Measurements from ENCODE around the gene ETS2. TPM values are rescaled to one million over a fixed set of nuclear protein-coding genes. Genes with fewer than 3 reads are reported as not detected.

ETS2 gene
- 43.9 and 48.9 TPM in 2 replicates for total RNA-seq
- long read RNA-seq, transcript ETS2-202 (10 exons, 3,766 nt) = major isoform, 71 of 92 reads
- long read RNA-seq, partial matches to known transcripts = 19 of 92 reads
- long read RNA-seq, other reads (novel, unspliced or antisense) = 2 of 92 reads

DNA sequence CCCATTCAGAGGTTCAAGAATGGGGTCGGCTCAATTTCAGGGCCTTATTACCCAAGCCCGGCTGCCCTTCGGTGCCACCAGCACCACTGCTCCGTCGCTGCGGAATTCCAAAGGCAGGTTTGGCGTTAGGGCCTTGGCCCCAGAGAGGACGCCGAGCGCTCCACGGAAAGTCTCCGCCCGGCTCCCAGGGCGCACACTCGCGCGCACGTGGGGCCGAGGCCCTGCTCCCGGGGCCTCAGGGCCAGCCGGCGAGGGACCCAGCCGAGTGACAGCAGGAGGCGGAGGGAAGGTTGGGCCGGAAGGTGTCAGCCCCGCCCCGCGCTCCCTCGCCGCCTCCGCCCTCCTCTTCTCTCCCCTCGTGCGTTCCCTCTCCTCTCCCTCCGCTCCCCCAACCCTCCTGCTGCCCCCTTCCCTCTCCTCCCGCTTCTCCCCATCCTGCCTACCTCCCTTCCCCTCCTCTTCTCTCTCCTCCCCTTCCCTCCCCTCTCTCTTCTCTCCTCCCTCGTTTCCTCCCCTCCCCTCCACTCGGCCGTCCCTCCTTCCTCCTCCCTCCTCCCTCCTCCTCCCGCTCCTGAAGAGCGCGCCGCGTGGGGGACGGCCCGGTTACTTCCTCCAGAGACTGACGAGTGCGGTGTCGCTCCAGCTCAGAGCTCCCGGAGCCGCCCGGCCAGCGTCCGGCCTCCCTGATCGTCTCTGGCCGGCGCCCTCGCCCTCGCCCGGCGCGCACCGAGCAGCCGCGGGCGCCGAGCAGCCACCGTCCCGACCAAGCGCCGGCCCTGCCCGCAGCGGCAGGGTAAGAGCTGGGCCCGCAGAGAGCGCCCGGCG lies at the start of gene ETS2:
Gene ETS2 (plus strand): TSS at position 602 of the 825 bp plus-strand sequence. CDS start 4,106 bp downstream, outside the sequence.
- Mint-ChIP-seq H3K27ac (peak within 1 kb of the TSS; percentile 96), H3K27me3 (no peaks in the 10 kb centered on the region), H3K4me1 (ENCODE audit: low read depth) (peaks cover 52% of the 10 kb centered on the region), H3K9me3 (ENCODE audit: low read depth) (peaks cover 2% of the 10 kb centered on the region), H3K36me3 (ENCODE audit: insufficient read depth) (peaks cover 7% of the 10 kb centered on the region), H3K4me3 (ENCODE audit: low read depth) (peak within 1 kb of the TSS; percentile 94)
- peak; percentile 73 for DNase-seq (ENCODE audit: low spot score, unreplicated experiment)
- TF ChIP-seq, protein P1, sequence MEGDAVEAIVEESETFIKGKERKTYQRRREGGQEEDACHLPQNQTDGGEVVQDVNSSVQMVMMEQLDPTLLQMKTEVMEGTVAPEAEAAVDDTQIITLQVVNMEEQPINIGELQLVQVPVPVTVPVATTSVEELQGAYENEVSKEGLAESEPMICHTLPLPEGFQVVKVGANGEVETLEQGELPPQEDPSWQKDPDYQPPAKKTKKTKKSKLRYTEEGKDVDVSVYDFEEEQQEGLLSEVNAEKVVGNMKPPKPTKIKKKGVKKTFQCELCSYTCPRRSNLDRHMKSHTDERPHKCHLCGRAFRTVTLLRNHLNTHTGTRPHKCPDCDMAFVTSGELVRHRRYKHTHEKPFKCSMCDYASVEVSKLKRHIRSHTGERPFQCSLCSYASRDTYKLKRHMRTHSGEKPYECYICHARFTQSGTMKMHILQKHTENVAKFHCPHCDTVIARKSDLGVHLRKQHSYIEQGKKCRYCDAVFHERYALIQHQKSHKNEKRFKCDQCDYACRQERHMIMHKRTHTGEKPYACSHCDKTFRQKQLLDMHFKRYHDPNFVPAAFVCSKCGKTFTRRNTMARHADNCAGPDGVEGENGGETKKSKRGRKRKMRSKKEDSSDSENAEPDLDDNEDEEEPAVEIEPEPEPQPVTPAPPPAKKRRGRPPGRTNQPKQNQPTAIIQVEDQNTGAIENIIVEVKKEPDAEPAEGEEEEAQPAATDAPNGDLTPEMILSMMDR (IDR thresholded peaks at IDR 0.05; ENCODE audit: unreplicated experiment) = no peak

DNA sequence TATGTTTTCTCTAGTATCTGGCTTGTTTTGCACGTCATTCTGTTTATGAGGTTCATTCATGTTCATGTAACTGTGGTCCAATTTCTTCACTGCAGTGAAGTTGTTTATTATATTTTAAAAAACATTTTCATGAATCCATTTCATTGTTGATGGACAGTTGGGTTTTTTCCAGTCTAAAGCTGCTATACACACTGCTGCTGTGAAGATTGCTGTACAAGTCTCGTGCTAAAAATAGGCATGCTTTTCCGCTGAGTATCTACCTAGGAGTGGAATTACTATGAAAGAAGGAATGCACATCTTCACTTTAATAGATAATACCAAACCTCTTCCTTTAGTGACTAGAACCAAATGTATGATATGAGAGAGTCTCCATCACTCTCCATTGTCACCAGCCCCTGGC lies 49.0 kb upstream of the ETS2 start:
- no peaks in the 10 kb centered on the region for H3K9me3 Mint-ChIP-seq (ENCODE audit: low read depth)
- H3K36me3 Mint-ChIP-seq (ENCODE audit: insufficient read depth) = no peaks in the 10 kb centered on the region
- DNase-seq (ENCODE audit: low spot score, unreplicated experiment) = no peak
- no peak overlapping the region for H3K4me3 Mint-ChIP-seq (ENCODE audit: low read depth)
- peaks cover 15% of the 10 kb centered on the region for H3K4me1 Mint-ChIP-seq (ENCODE audit: low read depth)
- H3K27ac Mint-ChIP-seq = no peak overlapping the region
- no peaks in the 10 kb centered on the region for H3K27me3 Mint-ChIP-seq
- TF ChIP-seq, protein P1 (IDR thresholded peaks at IDR 0.05; ENCODE audit: unreplicated experiment) = no peak

DNA sequence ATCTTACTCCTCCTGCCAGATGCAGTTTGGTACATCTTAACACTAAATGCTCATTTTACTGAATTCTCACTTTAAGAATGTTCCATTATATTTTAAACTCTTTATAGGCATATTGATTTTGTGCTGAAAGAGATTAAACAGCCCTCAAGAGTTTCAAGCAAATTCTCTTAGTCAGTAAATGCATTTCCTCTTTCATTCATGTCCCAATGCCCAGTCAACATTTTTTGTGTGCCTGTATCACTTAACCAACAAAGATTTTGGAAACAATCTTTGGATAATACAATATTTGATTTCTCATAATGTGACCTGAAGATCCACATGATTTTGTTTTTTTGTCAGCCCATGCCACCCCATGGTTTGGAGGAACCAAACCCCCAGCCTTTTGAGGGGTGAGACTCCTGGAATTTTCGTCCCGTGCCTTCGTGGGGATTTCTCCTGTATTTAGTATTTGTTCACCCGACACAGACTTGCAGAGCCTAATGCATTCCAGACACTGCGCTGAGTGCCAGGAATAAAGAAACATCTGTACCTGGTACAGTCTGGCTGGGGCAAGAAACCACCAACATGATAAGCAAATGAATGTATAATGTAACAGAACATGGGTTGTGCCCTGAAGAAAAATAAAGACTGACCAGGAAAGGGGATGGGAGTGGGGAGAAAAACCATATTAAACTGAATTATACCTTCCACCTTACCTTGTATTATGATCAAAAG lies 47.1 kb upstream of the ETS2 start:
- Mint-ChIP-seq H3K4me1 (ENCODE audit: low read depth) (peaks cover 14% of the 10 kb centered on the region), H3K36me3 (ENCODE audit: insufficient read depth) (no peaks in the 10 kb centered on the region), H3K27me3 (no peaks in the 10 kb centered on the region), H3K4me3 (ENCODE audit: low read depth) (no peak overlapping the region), H3K27ac (no peak overlapping the region), H3K9me3 (ENCODE audit: low read depth) (no peaks in the 10 kb centered on the region)
- DNase-seq (ENCODE audit: low spot score, unreplicated experiment) = no peak
- TF ChIP-seq, protein P1 (IDR thresholded peaks at IDR 0.05; ENCODE audit: unreplicated experiment) = no peak

DNA sequence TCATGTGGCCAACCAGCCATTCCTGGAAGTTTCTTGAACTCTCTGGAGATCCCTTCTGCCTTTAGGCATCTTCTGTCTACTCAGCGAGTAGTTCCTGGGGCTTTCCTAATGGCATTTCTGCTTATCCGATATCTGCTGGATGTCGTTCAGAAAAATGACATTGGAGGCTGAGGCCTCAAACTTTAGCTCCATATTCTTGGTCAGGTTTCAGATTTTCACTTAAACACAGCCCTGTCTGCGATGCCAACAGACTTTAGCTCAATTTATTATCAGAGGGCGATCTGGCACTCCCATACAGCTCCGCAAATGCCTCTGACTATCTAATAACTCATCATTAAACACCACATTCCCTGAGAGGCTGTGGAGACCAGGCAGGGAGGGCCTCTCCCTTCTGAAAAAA lies 46.3 kb upstream of the ETS2 start:
- Mint-ChIP-seq H3K36me3 (ENCODE audit: insufficient read depth) (no peaks in the 10 kb centered on the region), H3K4me3 (ENCODE audit: low read depth) (no peak overlapping the region), H3K9me3 (ENCODE audit: low read depth) (no peaks in the 10 kb centered on the region), H3K27me3 (no peaks in the 10 kb centered on the region), H3K27ac (no peak overlapping the region), H3K4me1 (ENCODE audit: low read depth) (peaks cover 14% of the 10 kb centered on the region)
- no peak for DNase-seq (ENCODE audit: low spot score, unreplicated experiment)
- TF ChIP-seq, protein P1 (IDR thresholded peaks at IDR 0.05; ENCODE audit: unreplicated experiment) = no peak

DNA sequence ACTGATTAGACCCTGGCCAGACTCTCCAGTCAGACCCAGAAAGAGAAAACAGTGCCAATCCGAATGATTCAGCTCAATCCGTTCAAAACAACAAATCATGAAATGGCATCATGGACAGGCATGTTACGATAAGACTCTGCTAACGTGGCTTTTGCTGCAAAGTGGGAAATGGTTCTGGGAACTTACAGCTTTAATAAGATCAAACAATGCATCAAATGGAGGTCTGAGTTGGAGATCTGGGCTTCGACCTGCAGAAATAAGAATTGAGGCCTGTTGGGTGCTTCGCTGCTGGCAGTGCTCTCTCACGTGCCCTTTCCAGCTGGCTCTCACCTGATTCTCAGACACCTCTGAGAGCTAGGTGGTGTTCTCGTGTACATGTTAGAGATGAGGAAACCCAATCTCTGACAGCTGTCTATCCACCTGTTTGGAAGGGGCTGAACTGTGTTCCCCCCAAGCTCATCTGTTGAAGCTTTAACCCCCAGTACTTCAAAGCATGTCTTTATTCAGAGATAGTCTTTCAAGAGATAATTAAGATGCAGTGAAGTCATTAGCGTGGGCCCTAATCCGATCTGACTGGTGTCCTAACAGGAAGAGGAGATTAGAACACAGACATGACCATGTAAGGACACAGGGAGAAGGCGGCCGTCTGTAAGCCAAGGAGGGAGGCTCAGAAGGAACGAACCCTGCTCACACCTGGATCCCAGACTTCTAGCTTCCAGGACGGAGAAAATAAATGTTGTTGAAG lies 45.5 kb upstream of the ETS2 start:
- no peaks in the 10 kb centered on the region for H3K36me3 Mint-ChIP-seq (ENCODE audit: insufficient read depth)
- H3K4me1 Mint-ChIP-seq (ENCODE audit: low read depth) = peaks cover 14% of the 10 kb centered on the region
- no peak overlapping the region for H3K4me3 Mint-ChIP-seq (ENCODE audit: low read depth)
- H3K27ac Mint-ChIP-seq = no peak overlapping the region
- TF ChIP-seq, protein P1 (IDR thresholded peaks at IDR 0.05; ENCODE audit: unreplicated experiment) = no peak
- no peaks in the 10 kb centered on the region for H3K9me3 Mint-ChIP-seq (ENCODE audit: low read depth)
- H3K27me3 Mint-ChIP-seq = no peaks in the 10 kb centered on the region
- DNase-seq (ENCODE audit: low spot score, unreplicated experiment) = no peak

Measured in progenitor cell of endocrine pancreas (in vitro differentiated cells).